ENCODE results near the gene DCAF8L1. TPM values are rescaled to one million over a fixed set of nuclear protein-coding genes. Genes with fewer than 3 reads are reported as not detected.

DCAF8L1 gene
- total RNA-seq, 1 donor from 2014 or later: not detected

Other genes with a start within 250 kb of the DCAF8L1 start
- not detected for gene MAGEB10, start 173.5 kb downstream of the DCAF8L1 start, total RNA-seq

Data from esophagus mucosa (tissue), 1 donor.